ENCODE results near the gene LRG1. TPM values are rescaled to one million over a fixed set of nuclear protein-coding genes. Genes with fewer than 3 reads are reported as not detected.

Gene LRG1
- total and polyA plus RNA-seq, 2 of the 13 experiments (the other 11 are each of a cell fraction or from before 2014, with no cell fraction given): 12.0 to 39.3 TPM

DNA sequence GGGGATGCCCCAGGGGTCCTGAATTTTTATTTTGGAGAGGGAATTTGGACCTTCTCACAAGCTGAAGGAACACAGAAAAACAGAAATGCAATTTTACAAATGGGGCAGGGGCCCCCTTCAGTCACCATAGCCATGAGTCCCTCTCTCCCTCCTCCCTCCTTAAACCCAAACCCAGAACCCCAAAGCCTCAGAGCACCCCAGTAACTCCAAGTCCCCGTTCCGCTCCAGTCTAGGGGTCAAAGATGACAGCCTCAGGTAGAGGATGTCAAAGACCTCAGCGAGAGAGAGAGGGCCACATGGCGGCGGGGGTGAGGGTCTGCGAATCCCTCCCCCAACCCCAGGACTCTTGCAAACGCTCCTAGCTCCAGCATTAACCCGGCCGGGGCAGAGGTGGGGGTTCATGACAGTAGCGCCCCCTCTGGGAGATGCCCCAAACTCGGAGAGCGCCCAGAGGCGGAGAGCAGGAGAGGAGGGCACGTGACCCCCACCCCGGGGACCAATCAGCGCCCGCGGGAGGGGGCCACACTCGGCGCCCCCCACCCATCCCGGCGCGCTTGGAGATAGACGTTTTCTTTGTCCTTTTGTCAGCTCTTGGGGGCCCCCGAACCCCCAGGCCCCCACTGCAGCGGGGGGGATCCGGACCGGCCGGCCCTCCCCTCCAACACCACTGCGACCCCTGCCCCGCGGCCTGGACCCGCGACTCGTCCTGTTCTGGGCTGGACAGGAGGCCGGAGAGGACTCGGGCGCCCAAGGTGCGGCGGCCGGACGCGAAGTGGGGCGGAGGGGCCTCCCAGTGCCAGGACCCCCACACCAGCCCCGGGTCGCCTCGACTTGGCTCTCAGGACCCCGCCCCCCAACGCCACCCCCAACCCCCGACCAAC is 40.4 kb upstream of the LRG1 start (continued):
- TF ChIP-seq, protein P1, sequence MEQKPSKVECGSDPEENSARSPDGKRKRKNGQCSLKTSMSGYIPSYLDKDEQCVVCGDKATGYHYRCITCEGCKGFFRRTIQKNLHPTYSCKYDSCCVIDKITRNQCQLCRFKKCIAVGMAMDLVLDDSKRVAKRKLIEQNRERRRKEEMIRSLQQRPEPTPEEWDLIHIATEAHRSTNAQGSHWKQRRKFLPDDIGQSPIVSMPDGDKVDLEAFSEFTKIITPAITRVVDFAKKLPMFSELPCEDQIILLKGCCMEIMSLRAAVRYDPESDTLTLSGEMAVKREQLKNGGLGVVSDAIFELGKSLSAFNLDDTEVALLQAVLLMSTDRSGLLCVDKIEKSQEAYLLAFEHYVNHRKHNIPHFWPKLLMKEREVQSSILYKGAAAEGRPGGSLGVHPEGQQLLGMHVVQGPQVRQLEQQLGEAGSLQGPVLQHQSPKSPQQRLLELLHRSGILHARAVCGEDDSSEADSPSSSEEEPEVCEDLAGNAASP (CRISPR knock-in tag; IDR thresholded peaks at IDR 0.05; ENCODE audit: borderline replicate concordance): no peak
- TF ChIP-seq RAD51 (IDR thresholded peaks at IDR 0.05; ENCODE audit: borderline replicate concordance) (peak; percentile 26; the same call in 1 of the 2 replicates), PPARG (CRISPR knock-in tag; conservative IDR thresholded peaks at IDR 0.05) (no peak), TARDBP (CRISPR knock-in tag; IDR thresholded peaks at IDR 0.05) (peak; percentile 42; the same call in 1 of the 2 replicates), SMAD1 (CRISPR knock-in tag; IDR thresholded peaks at IDR 0.05; ENCODE audit: borderline replicate concordance, low read depth) (no peak), GABPB1 (CRISPR knock-in tag; IDR thresholded peaks at IDR 0.05) (peak; percentile 56; the same call in 1 of the 2 replicates), MYNN (CRISPR knock-in tag; IDR thresholded peaks at IDR 0.05; ENCODE audit: low read depth) (no peak), SMYD3 (CRISPR knock-in tag; IDR thresholded peaks at IDR 0.05) (no peak), RFX3 (CRISPR knock-in tag; IDR thresholded peaks at IDR 0.05) (no peak), SNRNP70 (IDR thresholded peaks at IDR 0.05; ENCODE audit: low read depth, low read length) (no peak), ZMYM2 (CRISPR knock-in tag; IDR thresholded peaks at IDR 0.05) (0 out of 2 replicates have a peak, but pooled peaks have one; percentile 29), GTF2F1 (IDR thresholded peaks at IDR 0.05; ENCODE audit: low read length) (no peak), NFIC (IDR thresholded peaks at IDR 0.05; ENCODE audit: low read length) (no peak), SOX6 (IDR thresholded peaks at IDR 0.05) (no peak), SOX6 (CRISPR knock-in tag; IDR thresholded peaks at IDR 0.05) (0 out of 2 replicates have a peak, but pooled peaks have one; percentile 20), ZNF468 (CRISPR knock-in tag; IDR thresholded peaks at IDR 0.05) (no peak), EED (CRISPR knock-in tag; IDR thresholded peaks at IDR 0.05) (no peak), ZNF737 (CRISPR knock-in tag; IDR thresholded peaks at IDR 0.05; ENCODE audit: borderline replicate concordance) (no peak), KDM6A (CRISPR knock-in tag; IDR thresholded peaks at IDR 0.05; ENCODE audit: low read depth) (no peak), ISL2 (CRISPR knock-in tag; IDR thresholded peaks at IDR 0.05) (peak; percentile 24; the same call in 1 of the 2 replicates), ESRRA (CRISPR knock-in tag; IDR thresholded peaks at IDR 0.05; ENCODE audit: low read depth) (no peak), KDM2A (CRISPR knock-in tag; IDR thresholded peaks at IDR 0.05; ENCODE audit: borderline replicate concordance, low read depth) (peak; percentile 28; the same call in 1 of the 2 replicates), ARNTL (CRISPR knock-in tag; IDR thresholded peaks at IDR 0.05) (0 out of 2 replicates have a peak, but pooled peaks have one; percentile 37), SP4 (CRISPR knock-in tag; IDR thresholded peaks at IDR 0.05) (no peak), ZIK1 (CRISPR knock-in tag; IDR thresholded peaks at IDR 0.05; ENCODE audit: borderline replicate concordance, low read depth) (no peak), ZNF30 (CRISPR knock-in tag; IDR thresholded peaks at IDR 0.05) (no peak), ZNF232 (CRISPR knock-in tag; IDR thresholded peaks at IDR 0.05; ENCODE audit: borderline replicate concordance) (no peak)
- TF ChIP-seq, protein P2, sequence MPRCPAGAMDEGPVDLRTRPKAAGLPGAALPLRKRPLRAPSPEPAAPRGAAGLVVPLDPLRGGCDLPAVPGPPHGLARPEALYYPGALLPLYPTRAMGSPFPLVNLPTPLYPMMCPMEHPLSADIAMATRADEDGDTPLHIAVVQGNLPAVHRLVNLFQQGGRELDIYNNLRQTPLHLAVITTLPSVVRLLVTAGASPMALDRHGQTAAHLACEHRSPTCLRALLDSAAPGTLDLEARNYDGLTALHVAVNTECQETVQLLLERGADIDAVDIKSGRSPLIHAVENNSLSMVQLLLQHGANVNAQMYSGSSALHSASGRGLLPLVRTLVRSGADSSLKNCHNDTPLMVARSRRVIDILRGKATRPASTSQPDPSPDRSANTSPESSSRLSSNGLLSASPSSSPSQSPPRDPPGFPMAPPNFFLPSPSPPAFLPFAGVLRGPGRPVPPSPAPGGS (CRISPR knock-in tag; IDR thresholded peaks at IDR 0.05): no peak
- TF ChIP-seq, protein P3, sequence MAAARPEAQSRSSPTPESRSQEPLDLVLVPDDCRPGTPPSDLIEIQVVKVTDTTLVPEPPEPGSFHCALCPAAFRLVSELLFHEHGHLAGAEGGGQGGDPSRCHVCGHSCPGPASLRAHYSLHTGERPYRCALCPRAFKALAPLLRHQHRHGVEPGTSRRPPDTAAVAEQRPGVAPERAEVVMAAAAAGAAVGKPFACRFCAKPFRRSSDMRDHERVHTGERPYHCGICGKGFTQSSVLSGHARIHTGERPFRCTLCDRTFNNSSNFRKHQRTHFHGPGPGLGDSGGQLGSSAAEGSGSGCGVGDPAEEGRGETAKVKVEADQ (CRISPR knock-in tag; IDR thresholded peaks at IDR 0.05; ENCODE audit: borderline replicate concordance): 0 out of 2 replicates have a peak, but pooled peaks have one; percentile 33
